ENCODE data around the gene TPRA1.

Gene TPRA1

GRCh38 chr3:127590593-127591465 is at the start of gene TPRA1:
TSS of gene TPRA1 (minus strand) at chr3:127590733. CDS start at chr3:127580146, 10,587 bp downstream.
- DNase-seq (ENCODE audit: low read depth): peak; percentile 77

GRCh38 chr3:127640042-127640355 is 49.5 kb upstream of the TPRA1 start:
- no peak for DNase-seq (ENCODE audit: low read depth)

- DNase-seq (ENCODE audit: low read depth): no peak
Observed at GRCh38 chr3:127639173-127640041, 48.9 kb upstream of the TPRA1 start.

- DNase-seq (ENCODE audit: low read depth): no peak
Observed at GRCh38 chr3:127637971-127638370, 47.4 kb upstream of the TPRA1 start.

GRCh38 chr3:127637546-127637945 is 47.0 kb upstream of the TPRA1 start:
- DNase-seq (ENCODE audit: low read depth): no peak

- DNase-seq (ENCODE audit: low read depth): no peak
Observed at GRCh38 chr3:127634653-127635052, 44.1 kb upstream of the TPRA1 start.

- no peak for DNase-seq (ENCODE audit: low read depth)
Observed at GRCh38 chr3:127632035-127632820, 41.7 kb upstream of the TPRA1 start.

GRCh38 chr3:127630811-127631714 is 40.5 kb upstream of the TPRA1 start:
- no peak for DNase-seq (ENCODE audit: low read depth)

- no peak for DNase-seq (ENCODE audit: low read depth)
Observed at GRCh38 chr3:127629467-127630403, 39.2 kb upstream of the TPRA1 start.

- no peak for DNase-seq (ENCODE audit: low read depth)
Observed at GRCh38 chr3:127628788-127629466, 38.4 kb upstream of the TPRA1 start, which contains the start of gene PODXL2. TSS of gene PODXL2 (plus strand) at chr3:127629185. CDS start at chr3:127629220, 35 bp downstream.

GRCh38 chr3:127628426-127628787 is 37.9 kb upstream of the TPRA1 start:
- no peak for DNase-seq (ENCODE audit: low read depth)

GRCh38 chr3:127625821-127626220 is 35.3 kb upstream of the TPRA1 start:
- no peak for DNase-seq (ENCODE audit: low read depth)

GRCh38 chr3:127624063-127624462 is 33.5 kb upstream of the TPRA1 start:
- no peak for DNase-seq (ENCODE audit: low read depth)

- DNase-seq (ENCODE audit: low read depth): no peak
Observed at GRCh38 chr3:127622772-127623576, 32.4 kb upstream of the TPRA1 start.

- no peak for DNase-seq (ENCODE audit: low read depth)
Observed at GRCh38 chr3:127622031-127622430, 31.5 kb upstream of the TPRA1 start.

GRCh38 chr3:127620637-127621375 is 30.3 kb upstream of the TPRA1 start:
- no peak for DNase-seq (ENCODE audit: low read depth)

- no peak for DNase-seq (ENCODE audit: low read depth)
Observed at GRCh38 chr3:127618891-127619290, 28.4 kb upstream of the TPRA1 start.
